Measurements from ENCODE around the gene RNASE4.

RNASE4 gene

GRCh38 chr14:20748439-20748838 lies 64.1 kb downstream of the RNASE4 start:
- no peak for DNase-seq

- DNase-seq = no peak
Measured at GRCh38 chr14:20750194-20750593, 65.8 kb downstream of the RNASE4 start.
